Mammary epithelial cell (primary cell): Measurements from ENCODE around the gene RPTOR.

Experiments used
- CTCF ChIP-seq, 2 donors: IDR thresholded peaks in 1 of 2; conservative IDR thresholded peaks in 1 of 2; 2 replicates each; pipeline ENCODE4 v1.5.1; 2011 to 2012; ENCODE audit warnings: inconsistent platforms in 2 of 2, low read length in 2 of 2, mild to moderate bottlenecking in 2 of 2, control low read depth in 1 of 2, low read depth in 1 of 2; ENCODE audit not compliant: insufficient read depth in 1 of 2; ENCODE audit errors: extremely low read depth in 1 of 2
- EZH2 ChIP-seq: IDR thresholded peaks from 2 replicates; pipeline ENCODE4 v1.6.1; 2012; ENCODE audit warnings: low read length, inconsistent platforms, borderline replicate concordance

DNA sequence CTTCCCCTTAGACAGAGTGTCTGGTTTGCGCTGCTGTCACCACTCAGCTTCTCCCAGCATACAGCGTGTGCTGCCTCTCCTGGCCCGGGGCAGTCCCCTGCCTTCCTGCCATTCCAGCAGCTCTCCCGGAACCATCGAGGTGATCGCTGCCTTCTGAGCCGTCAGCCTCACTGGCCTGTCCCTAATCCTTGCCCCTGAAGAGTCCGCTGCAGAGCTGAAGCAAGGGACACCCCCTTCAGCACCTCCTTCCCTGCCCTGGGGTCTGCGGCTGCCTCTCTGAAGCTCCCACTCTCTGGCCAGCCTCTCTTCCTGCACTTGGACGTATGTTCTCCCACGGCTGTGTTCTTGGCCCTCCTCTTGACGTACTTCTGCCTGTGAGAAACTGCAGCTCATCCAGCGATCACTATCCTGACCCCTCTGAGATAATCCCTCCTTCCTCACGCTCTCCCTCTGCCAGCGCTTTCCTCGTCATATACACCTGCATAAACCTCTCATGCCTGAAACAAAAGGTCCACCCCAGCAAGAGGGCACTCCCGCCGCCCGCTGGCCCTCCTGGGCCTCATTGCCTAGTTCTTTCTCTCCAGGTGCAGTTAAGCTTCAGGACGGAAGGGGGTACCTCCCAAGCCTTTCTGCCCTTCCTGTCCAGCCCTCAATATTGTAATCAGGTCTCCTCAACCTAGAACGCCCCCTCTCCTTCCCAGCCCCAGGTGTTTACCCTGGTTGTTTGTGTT is 226.4 kb downstream of the RPTOR start:
- no peak for TF ChIP-seq CTCF (conservative IDR thresholded peaks at IDR 0.05 in 1 of 2, IDR thresholded peaks at IDR 0.05 in 1 of 2; ENCODE audit: extremely low read depth in 1 of 2, insufficient read depth in 1 of 2, low read depth in 1 of 2, low read length in 2 of 2)
- TF ChIP-seq EZH2 = no peak
